GM12878 (cell line): ENCODE measurements around the gene MAP4K5.

Experiments
- HDAC2 ChIP-seq: fragments of 200-600 bp; sonication (generic); IDR thresholded peaks from 2 replicates; pipeline ENCODE4 v1.6.1; 2017
- YY1 ChIP-seq: IDR thresholded peaks from 2 replicates; pipeline ENCODE4 v1.6.1; 2011; ENCODE audit warnings: low read depth, mild to moderate bottlenecking, low read length

DNA sequence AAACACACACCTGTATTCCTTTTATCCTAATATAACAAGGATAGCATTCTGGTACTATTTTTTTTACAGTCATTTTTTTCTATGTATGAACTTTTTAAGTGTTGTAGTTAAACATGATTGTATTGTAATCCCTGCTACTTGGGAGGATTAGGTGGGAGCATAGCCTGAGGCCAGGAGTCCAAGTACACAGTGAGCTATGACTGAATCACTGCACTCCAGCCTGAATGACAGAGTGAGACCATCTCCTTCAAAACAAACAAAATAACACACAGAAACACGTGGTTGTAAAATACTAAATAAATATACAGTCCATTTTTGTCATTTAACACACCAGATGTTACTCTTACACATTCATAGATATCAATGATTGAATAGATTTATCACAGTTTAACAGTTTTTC is 56.9 kb downstream of the MAP4K5 start:
- TF ChIP-seq YY1 (no peak), HDAC2 (no peak)
